Panc1 (cell line): Measurements from ENCODE around the gene TNNI3K. TPM values are rescaled to one million over a fixed set of nuclear protein-coding genes. Genes with fewer than 3 reads are reported as not detected.
A peak's percentile ranks its signal among the peaks of the same experiment; 100 is the strongest.

Experiments used
- ATAC-seq: fragments of 200-7000 bp; cut with Tn5 transposase; 2 replicates; pipeline ENCODE4 v1.9.1; 2020; ENCODE audit warnings: mild to moderate bottlenecking, moderate library complexity
- BruUV-seq: library from RNA; stranded (reverse); fragments of 400-500 nt; replicated peaks from 2 replicates; lab custom pipeline; 2021; lab: Mats Ljungman, UMichigan
- CTCF ChIA-PET: fragments of 300-600 bp; sonication (Branson Sonifier 250); formaldehyde crosslinking; loops from one replicate; lab custom pipeline; 2022; ENCODE audit warnings: antibody characterized with exemption; lab: Charles Lee
- POLR2A ChIA-PET: fragments of 300-600 bp; sonication (Branson Sonifier 250); formaldehyde crosslinking; loops from one replicate; lab custom pipeline; 2022; ENCODE audit warnings: antibody characterized with exemption; lab: Charles Lee
- DNase-seq: peaks from one replicate; pipeline ENCODE4 v3.0.0-alpha.2; 2010; ENCODE audit warnings: low read depth, low spot score
- H3K27ac ChIP-seq: 2 replicates; pipeline ENCODE4 v1.5.1; 2011; ENCODE audit warnings: mild to moderate bottlenecking, low read length, inconsistent platforms
- H3K27me3 ChIP-seq: fragments of 200-500 bp; sonication (Bioruptor generic); 2 replicates; pipeline ENCODE4 v1.6.0; 2014; ENCODE audit warnings: low read length, inconsistent platforms; ENCODE audit not compliant: control insufficient read depth, insufficient read depth
- H3K36me3 ChIP-seq: fragments of 200-500 bp; sonication (Bioruptor generic); 2 replicates; pipeline ENCODE4 v1.5.1; 2014; ENCODE audit warnings: inconsistent platforms, mild to moderate bottlenecking, low read length, moderate library complexity; ENCODE audit not compliant: control insufficient read depth, insufficient read depth
- H3K4me1 ChIP-seq: 2 replicates; pipeline ENCODE4 v1.5.1; 2011; ENCODE audit warnings: inconsistent platforms, mild to moderate bottlenecking, low read length, moderate library complexity; ENCODE audit not compliant: control insufficient read depth, insufficient read depth
- H3K4me3 ChIP-seq, 2 experiments: 2 replicates each; pipeline ENCODE4 v1.5.1; 2011 to 2012; ENCODE audit warnings: low read depth in 2 of 2, low read length in 2 of 2, mild to moderate bottlenecking in 2 of 2, inconsistent platforms in 1 of 2, moderate library complexity in 1 of 2
- H3K9me3 ChIP-seq: fragments of 200-500 bp; sonication (Bioruptor generic); 2 replicates; pipeline ENCODE4 v1.5.1; 2014; ENCODE audit warnings: low read depth, mild to moderate bottlenecking, inconsistent platforms, low read length, moderate library complexity; ENCODE audit not compliant: control insufficient read depth, insufficient read depth
- POLR2AphosphoS5 ChIP-seq: IDR thresholded peaks from 2 replicates; pipeline ENCODE4 v1.6.1; 2012; ENCODE audit warnings: mild to moderate bottlenecking, low read depth, low read length, moderate library complexity
- REST ChIP-seq, 2 experiments: IDR thresholded peaks; 2 replicates each; pipeline ENCODE4 v1.6.1; 2011 to 2012; ENCODE audit warnings: low read depth in 2 of 2, control low read depth in 1 of 2, low read length in 1 of 2, mild to moderate bottlenecking in 1 of 2, moderate library complexity in 1 of 2; ENCODE audit not compliant: insufficient read depth in 1 of 2
- SIN3A ChIP-seq: IDR thresholded peaks from 2 replicates; pipeline ENCODE4 v1.6.1; 2012; ENCODE audit warnings: low read depth, mild to moderate bottlenecking, low read length, moderate library complexity, borderline replicate concordance; ENCODE audit not compliant: insufficient read depth
- TCF7L2 ChIP-seq: IDR thresholded peaks from 2 replicates; pipeline ENCODE4 v1.6.1; 2011; ENCODE audit warnings: mild to moderate bottlenecking, low read depth, low read length, inconsistent platforms
- in situ Hi-C: cut with HindIII; loops from 2 replicates; pipeline ENCODE4 v1.10.0; 2016; ENCODE audit warnings: low sequenced_read_pairs, low pct_unique_long_range_greater_than_20kb
- intact Hi-C: fragments of 100-400 bp; cut with micrococcal nuclease; formaldehyde crosslinking; loops from one replicate; pipeline ENCODE4 v1.10.0; 2022; ENCODE audit not compliant: unreplicated experiment
- total RNA-seq: library from RNA; stranded (reverse); gene quantifications from one replicate; pipeline ENCODE4 v1.2.1, GENCODE V29; 2021; ENCODE audit not compliant: unreplicated experiment
- TF ChIP-seq, protein P1 (sequence below): fragments of 450-650 bp; IDR thresholded peaks from 2 replicates; pipeline ENCODE4 v1.5.1; 2017; ENCODE audit warnings: mild to moderate bottlenecking

The TNNI3K gene
- total RNA-seq, 1 experiment from 2014 or later: not detected

- Histone ChIP-seq H3K36me3 (no peaks in the 10 kb centered on the region), H3K27me3 (no peaks in the 10 kb centered on the region), H3K9me3 (no peaks in the 10 kb centered on the region), H3K4me3 (no peak overlapping the region), H3K27ac (no peak overlapping the region), H3K4me1 (no peaks in the 10 kb centered on the region)
- BruUV-seq: no TSS peak
- ATAC-seq: no peak
- ChIA-PET CTCF (no interaction called here), POLR2A (no interaction called here)
- TF ChIP-seq SIN3A (no peak), REST (IDR thresholded peaks at IDR 0.05; ENCODE audit: insufficient read depth in 1 of 2, low read depth in 2 of 2, low read length in 1 of 2) (no peak), TCF7L2 (no peak), POLR2AphosphoS5 (no peak)
- TF ChIP-seq, protein P1, sequence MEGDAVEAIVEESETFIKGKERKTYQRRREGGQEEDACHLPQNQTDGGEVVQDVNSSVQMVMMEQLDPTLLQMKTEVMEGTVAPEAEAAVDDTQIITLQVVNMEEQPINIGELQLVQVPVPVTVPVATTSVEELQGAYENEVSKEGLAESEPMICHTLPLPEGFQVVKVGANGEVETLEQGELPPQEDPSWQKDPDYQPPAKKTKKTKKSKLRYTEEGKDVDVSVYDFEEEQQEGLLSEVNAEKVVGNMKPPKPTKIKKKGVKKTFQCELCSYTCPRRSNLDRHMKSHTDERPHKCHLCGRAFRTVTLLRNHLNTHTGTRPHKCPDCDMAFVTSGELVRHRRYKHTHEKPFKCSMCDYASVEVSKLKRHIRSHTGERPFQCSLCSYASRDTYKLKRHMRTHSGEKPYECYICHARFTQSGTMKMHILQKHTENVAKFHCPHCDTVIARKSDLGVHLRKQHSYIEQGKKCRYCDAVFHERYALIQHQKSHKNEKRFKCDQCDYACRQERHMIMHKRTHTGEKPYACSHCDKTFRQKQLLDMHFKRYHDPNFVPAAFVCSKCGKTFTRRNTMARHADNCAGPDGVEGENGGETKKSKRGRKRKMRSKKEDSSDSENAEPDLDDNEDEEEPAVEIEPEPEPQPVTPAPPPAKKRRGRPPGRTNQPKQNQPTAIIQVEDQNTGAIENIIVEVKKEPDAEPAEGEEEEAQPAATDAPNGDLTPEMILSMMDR: no peak
- in situ Hi-C loops (no loop called here), intact Hi-C loops (no loop called here)
- peak; percentile 32 for DNase-seq
Measured at GRCh38 chr1:74356493-74356892, 121.3 kb downstream of the TNNI3K start.

GRCh38 chr1:74357150-74357549 is 122.0 kb downstream of the TNNI3K start:
- Histone ChIP-seq H3K27me3 (no peaks in the 10 kb centered on the region), H3K4me3 (no peak overlapping the region), H3K9me3 (no peaks in the 10 kb centered on the region), H3K4me1 (no peaks in the 10 kb centered on the region), H3K27ac (no peak overlapping the region), H3K36me3 (no peaks in the 10 kb centered on the region)
- BruUV-seq: no TSS peak
- in situ Hi-C loops: no loop called here
- DNase-seq (no peak), ATAC-seq (no peak)
- intact Hi-C loops: no loop called here
- TF ChIP-seq REST (IDR thresholded peaks at IDR 0.05; ENCODE audit: insufficient read depth in 1 of 2, low read depth in 2 of 2, low read length in 1 of 2) (no peak), TCF7L2 (no peak), POLR2AphosphoS5 (no peak), SIN3A (no peak)
- TF ChIP-seq, protein P1: no peak
- ChIA-PET CTCF (interaction anchor here (0.6 kb wide), 1 partner anchor 142 kb away, joined by 3 read pairs; no protein-coding TSS in a partner anchor), POLR2A (no interaction called here)
